HG02798 (cell line): ENCODE measurements around the gene BCL2L14.
A peak's percentile ranks its signal among the peaks of the same experiment; 100 is the strongest.

Source experiments
- ATAC-seq: cut with Tn5 transposase; IDR thresholded peaks from one replicate; pipeline ENCODE4 v1.9.1; 2021; ENCODE audit warnings: mild to moderate bottlenecking; ENCODE audit not compliant: unreplicated experiment, poor library complexity

BCL2L14 gene, protein sequence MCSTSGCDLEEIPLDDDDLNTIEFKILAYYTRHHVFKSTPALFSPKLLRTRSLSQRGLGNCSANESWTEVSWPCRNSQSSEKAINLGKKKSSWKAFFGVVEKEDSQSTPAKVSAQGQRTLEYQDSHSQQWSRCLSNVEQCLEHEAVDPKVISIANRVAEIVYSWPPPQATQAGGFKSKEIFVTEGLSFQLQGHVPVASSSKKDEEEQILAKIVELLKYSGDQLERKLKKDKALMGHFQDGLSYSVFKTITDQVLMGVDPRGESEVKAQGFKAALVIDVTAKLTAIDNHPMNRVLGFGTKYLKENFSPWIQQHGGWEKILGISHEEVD

DNA sequence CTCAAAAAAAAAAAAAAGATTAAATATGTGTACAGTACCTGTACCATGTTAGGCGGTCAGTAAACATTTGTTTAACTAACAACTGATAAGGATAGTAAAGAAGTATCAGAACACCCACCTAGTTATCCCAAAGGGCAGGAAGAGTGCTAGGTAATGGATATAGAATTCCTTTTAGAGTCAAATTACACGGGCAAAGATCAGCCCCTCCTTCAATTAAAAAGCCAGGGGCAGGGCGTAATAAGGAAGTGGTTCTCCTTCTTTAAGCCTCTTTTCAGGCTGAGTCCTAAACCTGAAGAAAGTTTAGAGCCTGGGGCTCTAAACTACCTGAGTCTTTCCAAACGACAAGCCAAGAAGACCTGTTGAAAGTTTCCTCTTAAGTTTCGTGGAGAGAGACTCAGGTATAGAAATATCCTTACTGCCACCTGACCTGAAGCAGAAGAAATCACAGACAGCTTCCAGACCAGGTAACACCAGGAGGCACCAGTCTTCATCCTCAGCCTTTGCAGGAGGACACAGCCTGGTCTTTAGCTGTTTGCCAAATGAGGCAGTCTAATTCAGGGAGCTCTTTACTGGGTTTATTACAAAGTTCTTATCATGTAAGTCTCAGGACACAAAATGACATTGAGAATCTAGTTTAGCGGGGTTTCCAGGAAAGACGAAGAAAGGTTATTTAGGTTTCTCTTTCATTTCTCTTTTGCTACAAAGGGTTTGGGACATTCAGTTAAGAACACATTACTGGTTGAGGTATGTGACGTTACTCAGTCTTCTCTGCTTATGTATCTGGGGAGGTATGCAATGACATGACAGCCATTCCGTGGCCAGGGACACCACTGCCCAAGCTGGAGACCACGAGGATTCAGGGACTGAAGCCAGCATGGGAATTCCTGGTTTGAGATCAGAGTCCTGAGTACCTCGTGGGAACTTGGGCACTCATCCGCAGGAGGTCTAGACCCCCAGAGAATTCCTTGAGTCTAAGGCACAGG, at the start of gene BCL2L14:
Gene BCL2L14 (plus strand): TSS at position 266 of the 983 bp plus-strand sequence. CDS start 8,367 bp downstream, outside the sequence.
- ATAC-seq: peak; percentile 59

DNA sequence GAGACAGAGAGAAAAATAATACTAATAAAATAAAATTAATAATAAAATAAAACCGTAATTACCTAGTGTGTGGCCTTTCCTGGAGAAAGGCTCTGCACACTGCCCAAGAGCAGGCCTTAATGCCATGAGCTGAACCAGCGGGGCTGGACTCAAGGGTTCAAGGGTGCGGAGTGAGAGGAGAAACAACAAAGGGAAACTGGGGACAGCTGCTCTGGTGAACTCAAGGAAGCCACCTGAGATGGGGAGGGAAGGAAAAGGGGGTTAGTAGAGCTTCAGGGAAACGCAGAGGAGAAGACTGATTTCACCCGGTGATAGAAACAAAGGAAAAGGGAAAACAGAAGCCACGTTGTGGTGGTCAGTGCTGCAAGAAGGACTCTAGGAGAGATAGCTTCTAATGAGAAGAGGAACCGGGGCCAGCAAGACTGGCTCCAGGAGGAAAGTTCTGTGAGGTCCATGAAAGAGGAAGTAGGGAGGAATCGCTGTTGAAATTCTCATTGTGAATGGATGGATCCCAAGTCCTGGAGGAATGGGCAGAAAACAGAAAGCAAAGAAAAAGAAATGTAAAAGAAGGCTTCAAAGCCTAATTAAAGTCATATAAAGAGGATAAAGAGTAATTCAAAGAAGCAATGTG, 48.3 kb upstream of the BCL2L14 start:
- ATAC-seq: no peak

DNA sequence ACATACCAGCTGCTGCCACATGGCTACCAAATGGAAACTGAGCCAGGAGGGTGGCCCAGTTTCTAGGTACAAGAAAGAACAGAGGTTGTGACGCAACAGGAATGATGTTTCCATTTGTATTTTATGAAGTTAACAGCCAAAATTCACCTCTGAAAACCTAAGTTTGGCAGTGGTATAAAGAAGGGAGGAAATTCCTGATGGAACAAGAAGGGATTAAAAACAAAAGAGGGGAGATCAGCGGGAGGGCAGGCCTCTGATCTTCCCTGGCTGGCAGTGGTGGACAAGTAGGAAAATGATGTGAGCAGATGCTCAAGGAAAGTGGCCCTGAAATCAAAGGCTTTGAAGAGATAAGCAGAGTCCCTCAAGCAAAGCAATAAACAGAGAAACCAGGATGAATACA, 47.3 kb upstream of the BCL2L14 start:
- no peak for ATAC-seq

DNA sequence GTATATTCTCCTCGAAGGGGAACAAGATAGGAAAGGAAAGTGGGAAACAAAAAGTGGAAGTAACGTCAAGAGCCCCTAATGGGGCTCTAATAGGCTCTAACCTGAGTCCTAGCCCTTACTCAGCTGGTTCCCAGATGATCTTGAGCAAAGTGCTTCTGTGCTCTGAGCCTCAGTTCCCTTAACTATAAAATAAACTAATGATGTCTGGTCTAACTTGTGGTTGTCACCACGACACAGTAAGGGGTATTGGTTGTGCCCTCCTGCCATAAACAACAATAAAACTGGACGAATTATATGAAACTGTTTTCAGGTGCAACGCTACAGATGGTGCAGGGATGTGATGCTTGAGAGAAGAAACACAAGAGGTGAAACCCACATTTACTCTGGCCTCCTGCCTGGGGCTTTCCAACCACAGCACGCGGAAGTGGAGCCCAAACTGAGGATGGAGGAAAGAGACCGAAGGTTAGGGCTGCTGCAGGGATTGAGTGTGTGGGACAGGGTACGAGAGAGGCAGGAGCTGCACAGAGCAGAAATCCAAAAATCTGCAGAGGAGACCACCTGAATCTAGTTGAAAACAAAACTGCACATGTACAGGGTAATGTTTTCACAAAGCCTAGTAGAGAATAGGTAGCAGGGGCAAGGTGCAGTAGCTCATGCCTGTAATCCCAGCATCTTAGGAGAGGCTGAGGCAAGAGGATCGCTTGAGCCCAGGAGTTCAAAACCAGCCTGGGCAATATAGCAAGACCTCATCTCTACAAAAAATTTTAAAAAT, 45.6 kb upstream of the BCL2L14 start:
- peak; percentile 91 for ATAC-seq

DNA sequence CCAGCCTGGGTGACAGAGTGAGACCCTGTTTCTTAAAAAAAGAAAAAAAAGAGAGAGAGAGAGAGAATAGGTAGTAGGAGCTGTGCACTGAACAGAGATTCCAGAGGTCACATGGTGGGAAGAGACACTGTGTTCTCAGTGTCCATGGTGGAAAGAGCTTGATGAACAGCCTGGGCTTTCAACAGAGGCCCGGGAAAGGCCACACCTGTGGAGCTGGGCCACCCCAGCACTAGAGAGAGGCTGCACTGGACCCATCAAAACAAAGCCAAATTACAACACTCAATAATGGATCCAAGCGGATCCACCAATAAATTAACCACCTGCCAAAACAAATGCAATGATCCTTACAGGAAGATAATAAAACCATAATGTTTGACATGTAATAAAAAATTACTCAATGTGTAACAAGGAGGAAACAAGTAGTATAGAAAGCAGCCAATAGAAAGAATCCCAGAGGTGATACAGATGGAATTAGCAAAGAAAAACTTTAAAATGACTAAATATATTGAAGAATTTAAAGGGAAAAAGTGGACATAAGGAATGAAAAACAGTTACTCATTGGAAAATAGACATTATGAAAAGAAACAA, 44.8 kb upstream of the BCL2L14 start:
- ATAC-seq: no peak

DNA sequence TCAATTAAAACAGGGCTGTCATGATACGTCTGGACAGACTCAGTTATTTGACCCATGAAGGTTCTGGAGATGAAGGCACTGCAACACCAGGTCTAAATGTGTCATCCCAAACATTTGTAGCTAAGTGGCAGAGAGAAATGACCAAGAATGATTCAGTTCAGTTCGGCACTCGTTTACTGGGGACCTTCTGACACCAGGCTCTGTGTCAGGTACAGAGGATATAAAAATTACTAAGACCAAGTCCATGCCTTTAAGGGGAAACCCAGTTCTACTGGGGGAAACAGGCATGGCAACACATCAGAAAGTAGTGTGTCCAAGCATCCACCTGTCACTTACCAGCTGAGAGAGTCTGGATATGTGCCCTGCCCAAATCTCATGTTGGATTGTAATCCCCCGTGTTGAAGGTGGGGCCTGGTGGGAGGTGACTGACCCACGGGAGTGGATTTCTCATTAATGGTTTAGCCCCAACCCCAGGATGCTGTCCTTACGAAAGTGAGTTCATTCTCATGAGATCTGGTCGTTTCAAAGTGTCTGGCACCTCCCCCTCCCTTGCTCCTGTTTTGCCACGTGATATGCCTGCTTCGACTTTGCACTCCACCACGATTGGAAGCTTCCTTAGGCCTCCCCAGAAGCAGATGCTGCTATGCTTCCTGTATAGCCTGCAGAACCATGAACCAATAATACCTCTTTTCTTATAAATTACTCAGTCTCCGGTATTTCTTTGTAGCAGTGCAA, 41.9 kb upstream of the BCL2L14 start:
- no peak for ATAC-seq

DNA sequence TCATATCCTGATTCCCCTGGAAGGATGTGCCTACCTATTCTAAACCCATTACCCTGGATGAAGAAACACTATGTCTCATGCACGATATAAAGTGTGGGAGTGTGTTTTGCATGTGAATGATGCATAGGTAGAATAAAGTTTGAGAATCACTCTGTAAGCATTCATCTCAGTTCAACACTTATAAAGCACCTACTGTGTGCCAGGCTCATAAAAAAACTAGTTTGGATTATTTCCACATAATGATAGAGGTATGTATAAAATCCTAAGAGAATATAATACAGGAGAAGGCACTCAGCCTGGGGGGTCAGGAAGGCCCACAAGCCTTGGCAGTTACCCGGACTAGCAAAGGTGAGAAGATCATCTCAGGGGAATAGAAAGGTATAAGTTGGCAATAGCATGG, 41.1 kb upstream of the BCL2L14 start:
- ATAC-seq: no peak

DNA sequence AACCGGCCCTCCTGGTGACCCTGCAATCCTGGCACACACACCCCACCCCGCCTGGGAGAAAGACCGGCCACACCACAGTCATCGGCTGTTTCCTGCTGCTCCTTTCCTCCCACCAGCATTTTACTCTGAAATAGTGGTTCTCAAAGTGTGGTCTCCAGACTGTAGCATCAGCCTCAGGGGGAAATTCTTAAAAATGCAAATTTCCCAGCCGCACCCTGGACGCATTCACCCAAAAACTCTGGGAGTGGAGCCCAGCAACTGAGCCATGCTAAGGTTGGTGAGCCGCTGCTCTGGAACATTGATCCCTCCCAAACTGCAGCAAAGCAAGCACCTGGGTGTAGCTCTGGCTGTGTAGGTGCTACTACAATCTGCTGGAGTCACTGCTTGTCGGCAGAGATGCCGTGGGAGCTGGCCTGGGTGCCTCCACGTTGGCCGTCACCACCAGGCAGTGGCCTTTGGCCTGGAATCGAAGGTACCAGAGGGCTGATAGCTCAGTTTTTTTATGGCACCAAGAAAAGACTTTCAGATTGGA, 38.4 kb upstream of the BCL2L14 start:
- ATAC-seq: peak; percentile 21

DNA sequence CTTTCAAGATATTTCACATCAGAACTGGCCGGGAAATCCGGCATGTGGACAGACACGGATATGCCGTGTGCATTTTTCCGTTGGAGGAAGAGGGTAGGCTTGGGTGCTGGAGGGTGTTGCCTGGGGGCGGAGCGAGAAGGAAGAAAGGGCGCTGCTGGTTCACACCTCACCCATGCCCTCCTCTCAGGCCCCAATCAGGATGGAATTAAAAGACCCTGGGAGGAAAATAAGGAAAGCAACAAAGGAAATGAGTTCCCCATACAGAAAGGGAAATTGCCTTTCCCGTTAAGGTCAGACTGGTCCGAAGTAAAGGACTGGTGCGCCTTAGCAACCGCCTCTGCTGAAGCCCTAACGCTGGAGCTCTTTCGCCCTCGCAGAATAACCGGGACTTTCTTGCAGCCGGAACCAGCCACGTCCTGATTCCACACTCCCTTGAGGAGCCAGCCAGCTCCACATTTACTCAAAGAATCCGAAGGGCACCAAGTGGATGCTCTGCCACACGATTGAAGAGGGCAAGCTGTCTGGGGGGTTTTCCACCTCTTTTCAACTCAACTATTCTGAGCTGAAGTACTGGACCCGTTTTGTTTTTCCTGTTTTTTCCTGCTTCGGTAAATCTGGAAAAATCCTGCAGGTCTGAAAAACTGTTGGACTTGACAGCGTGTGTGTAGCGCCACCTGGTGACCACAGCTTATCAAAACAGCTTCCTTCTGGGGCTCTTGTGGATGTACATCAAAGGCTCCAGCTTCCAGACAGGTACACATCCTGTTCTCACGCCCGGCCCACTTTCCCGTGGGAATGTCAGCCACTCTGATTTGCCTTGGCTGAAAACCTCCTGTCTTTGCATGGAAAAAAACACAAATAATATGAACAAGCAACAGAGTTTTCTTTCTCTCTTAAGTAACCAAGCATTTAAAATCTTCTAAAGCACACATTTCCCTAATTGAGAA, 37.6 kb upstream of the BCL2L14 start:
- ATAC-seq: peak; percentile 43

DNA sequence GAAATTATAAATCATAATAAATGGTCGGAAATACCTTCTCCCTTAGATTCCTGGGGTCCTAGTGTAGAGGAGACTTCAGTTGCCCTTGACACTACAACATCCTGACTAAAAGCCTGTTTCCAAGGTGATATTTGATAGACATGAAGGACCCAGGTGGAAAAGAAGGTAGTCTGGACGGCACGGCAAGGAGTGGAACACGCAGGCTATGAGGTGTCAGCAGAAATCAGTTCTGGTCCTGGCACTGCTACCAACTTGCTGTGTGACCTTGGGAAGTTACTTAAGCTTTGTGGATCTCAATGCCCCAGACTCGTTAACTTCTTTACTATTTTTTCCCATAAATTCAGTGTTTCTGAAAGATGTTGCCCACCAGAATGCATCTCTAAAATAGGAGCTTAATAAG, 36.9 kb upstream of the BCL2L14 start:
- ATAC-seq: no peak

DNA sequence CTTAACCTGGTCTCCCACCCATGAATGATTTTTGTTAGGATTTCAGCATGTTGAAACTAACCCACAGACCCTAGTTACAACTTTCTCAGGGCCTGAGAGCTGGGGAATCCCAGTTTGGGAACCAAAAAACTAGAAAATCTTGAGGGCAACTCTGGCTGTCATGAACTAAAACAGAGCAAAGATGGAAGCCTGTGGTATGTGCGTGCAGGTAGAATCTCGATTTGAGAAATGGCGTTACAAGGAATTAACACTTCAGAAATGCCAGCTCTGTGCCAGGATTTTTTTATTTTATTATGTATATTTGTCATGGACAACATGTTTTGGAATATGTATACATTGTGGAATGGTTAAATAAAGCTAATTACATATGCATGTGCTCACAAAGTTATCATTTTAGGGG, 36.4 kb upstream of the BCL2L14 start:
- ATAC-seq: no peak

DNA sequence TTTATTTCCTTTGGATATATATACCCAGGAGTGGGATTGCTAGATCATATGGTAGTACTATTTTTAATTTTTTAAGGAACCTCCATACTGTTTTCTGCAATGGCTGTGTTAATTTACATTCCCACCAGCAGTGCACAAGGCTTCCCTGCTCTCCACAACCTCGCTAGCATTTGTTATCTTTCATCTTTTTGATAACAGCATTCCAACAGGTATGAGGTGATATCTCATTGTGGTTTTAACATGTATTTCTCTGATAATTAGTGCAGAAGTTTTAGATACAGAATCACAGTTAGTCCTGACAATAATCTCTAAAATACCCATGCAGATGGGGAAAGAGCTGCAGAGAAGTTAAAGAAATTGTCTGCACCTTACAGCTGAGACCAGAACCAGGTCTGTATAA, 35.5 kb upstream of the BCL2L14 start:
- no peak for ATAC-seq

DNA sequence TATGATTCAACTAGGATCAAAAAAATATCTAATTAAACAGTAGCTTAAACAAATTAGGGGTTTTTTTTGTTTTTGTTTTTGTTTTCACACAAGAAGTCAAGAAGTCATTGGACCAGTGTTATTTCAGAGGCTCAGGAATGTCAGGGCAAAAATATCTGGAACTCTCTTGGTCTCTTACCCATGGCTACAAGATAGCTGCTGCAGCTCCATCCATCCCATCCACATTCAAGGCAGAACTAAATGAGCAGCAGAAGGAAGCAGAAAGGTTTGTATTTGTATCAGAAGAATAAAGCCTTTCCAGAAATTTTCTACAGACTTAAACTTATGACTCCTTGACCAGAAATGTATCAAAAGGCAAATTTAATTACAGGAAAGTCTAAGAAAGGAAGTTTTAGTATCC, 33.8 kb upstream of the BCL2L14 start:
- ATAC-seq: no peak

DNA sequence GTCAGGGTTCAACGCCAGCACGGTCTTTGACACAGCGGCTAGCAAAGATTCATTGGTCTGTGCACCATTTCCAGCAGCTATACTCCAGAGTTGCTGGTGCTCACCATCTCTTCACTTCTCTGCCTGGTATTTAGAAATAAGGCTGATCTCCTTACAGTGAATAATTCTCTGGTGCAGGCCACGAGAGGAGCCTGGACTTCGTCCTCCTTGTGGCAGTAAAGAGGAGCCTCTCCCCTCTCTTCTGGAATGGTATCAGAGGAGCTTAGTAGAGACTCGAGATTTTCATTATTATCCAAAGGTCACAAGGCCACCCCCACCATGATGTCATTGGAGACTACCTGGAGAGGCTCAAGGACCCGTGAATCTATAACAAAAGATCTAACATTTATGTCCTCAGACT, 30.8 kb upstream of the BCL2L14 start:
- no peak for ATAC-seq

DNA sequence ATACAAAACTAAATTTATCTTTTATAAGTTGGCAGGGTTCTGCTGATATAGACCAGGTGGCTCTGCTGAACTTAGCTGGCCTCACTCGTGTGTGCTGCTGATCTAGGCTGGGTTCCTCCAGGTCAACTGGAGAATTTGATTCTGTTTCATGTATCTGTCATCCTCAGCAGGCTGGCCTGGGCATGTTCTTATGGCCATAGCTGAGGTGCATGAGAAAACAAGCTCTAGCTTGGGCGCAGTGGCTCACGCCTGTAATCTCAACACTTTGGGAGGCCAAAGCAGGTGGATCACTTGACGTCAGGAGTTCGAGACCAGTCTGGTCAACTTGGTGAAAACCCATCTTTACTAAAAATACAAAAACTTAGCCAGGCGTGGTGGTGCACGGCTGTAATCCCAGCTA, 24.3 kb upstream of the BCL2L14 start:
- ATAC-seq: no peak

DNA sequence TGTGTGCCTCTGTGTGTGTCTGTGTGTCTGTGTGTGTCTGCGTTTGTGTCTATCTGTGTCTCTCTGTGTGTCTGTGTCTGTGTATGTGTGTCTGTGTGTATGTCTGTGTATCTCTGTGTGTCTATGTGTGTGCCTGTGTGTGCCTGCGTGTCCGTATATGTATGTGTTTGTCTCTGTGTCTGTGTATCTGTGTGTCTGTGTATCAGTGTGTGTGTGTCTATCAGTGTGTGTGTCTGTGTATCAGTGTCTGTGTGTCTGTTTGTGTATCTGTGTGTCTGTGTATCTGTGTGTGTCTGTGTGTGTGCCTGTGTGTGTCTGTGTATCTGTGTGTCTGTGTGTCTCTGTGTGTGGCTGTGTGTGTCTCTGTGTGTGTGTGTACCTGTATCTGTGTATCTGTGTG, 23.1 kb upstream of the BCL2L14 start:
- no peak for ATAC-seq

DNA sequence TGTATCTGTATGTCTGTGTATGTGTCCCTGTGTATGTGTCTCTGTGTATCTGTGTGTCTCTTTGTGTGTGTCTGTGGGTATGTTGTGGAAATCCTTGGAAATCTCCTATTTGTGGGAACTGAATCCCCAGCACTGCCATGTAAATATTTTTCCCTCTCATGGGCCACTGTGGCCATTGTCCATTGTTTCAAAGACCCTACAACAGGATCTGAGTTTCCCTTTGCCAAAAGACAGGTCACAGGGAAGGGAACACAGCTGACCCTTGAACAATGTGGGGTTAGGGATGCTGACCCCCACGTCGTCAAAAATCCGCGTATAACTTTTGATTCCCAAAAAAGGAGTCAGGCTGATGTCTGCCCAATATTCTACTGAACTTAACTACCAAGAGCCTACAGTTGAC, 22.5 kb upstream of the BCL2L14 start:
- ATAC-seq: no peak

DNA sequence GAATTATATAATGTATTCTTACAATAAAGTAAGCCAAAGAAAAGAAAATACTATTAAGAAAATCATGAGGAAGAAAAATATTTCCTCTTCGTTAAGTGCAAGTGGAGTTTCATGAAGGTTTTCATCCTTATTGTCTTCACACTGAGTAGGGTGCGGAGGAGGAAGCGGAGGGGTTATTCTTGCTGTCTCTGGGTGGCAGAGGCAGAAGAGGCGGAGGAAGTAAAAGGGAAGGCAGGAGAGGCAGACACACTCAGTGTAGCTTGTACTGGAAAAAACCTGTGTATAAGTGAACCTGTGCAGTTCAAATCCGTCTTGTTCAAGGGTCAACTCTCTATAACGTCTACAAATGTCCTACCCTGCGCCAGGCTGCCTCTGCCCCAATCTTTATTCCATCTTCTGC, 22.0 kb upstream of the BCL2L14 start:
- no peak for ATAC-seq
